Liver (tissue), 9 donors: ENCODE results near the gene UBE2K. TPM values are rescaled to one million over a fixed set of nuclear protein-coding genes. Genes with fewer than 3 reads are reported as not detected.
"Not testable (repeated sequence)": the region's sequence is repeated elsewhere in the genome, so short reads cannot be mapped to it uniquely, and the experiment has no call there.

Source experiments
- DNase-seq: peaks from one replicate; pipeline ENCODE4 v3.0.0-alpha.2; 2017; ENCODE audit warnings: low spot score
- H3K27ac ChIP-seq, 2 donors: one replicate each; pipeline ENCODE4 v1.7.0; 2013; ENCODE audit warnings: inconsistent platforms in 2 of 2, low read length in 2 of 2, control low read depth in 1 of 2, low read depth in 1 of 2, mild to moderate bottlenecking in 1 of 2
- H3K27me3 ChIP-seq, 4 donors: one replicate each; pipeline versions ENCODE4 v1.6.1 to v1.7.0; 2013; ENCODE audit warnings: low read length in 3 of 4, inconsistent platforms in 1 of 4, mild to moderate bottlenecking in 1 of 4, moderate library complexity in 1 of 4; ENCODE audit not compliant: control insufficient read depth in 4 of 4, insufficient read depth in 4 of 4
- H3K36me3 ChIP-seq, 4 donors: one replicate each; pipeline versions ENCODE4 v1.6.1 to v1.7.0; 2013; ENCODE audit warnings: low read length in 3 of 4, mild to moderate bottlenecking in 3 of 4, low read depth in 1 of 4, moderate library complexity in 1 of 4; ENCODE audit not compliant: control insufficient read depth in 4 of 4, insufficient read depth in 3 of 4
- H3K4me1 ChIP-seq, 4 donors: one replicate each; pipeline versions ENCODE4 v1.6.1 to v1.7.0; 2013; ENCODE audit warnings: low read length in 3 of 4, mild to moderate bottlenecking in 3 of 4, moderate library complexity in 1 of 4; ENCODE audit not compliant: control insufficient read depth in 4 of 4, insufficient read depth in 4 of 4
- H3K4me3 ChIP-seq, 3 donors: one replicate each; pipeline versions ENCODE4 v1.6.1 to v1.7.0; 2013; ENCODE audit warnings: low read length in 3 of 3, control low read depth in 1 of 3, low read depth in 1 of 3, mild to moderate bottlenecking in 1 of 3
- H3K9ac ChIP-seq, 2 donors: one replicate each; pipeline ENCODE4 v1.7.0; 2013; ENCODE audit warnings: low read length in 2 of 2, mild to moderate bottlenecking in 2 of 2, moderate library complexity in 2 of 2, control low read depth in 1 of 2, low read depth in 1 of 2
- H3K9me3 ChIP-seq, 4 donors: one replicate each; pipeline versions ENCODE4 v1.6.1 to v1.7.0; 2013; ENCODE audit warnings: low read length in 3 of 4; ENCODE audit not compliant: control insufficient read depth in 4 of 4
- CTCF ChIP-seq: fragments of 150-350 bp; IDR thresholded peaks from 2 replicates; pipeline ENCODE4 v1.5.1; 2017; ENCODE audit warnings: improper control_type of control experiment, low read depth, low read length; ENCODE audit not compliant: missing input control
- GABPA ChIP-seq, 2 donors: IDR thresholded peaks in 1 of 2; conservative IDR thresholded peaks in 1 of 2; 2 replicates each; pipeline ENCODE4 v1.6.1; 2016; ENCODE audit warnings: antibody characterized with exemption in 2 of 2, mild to moderate bottlenecking in 1 of 2, moderate library complexity in 1 of 2
- HNF4A ChIP-seq, 2 donors: conservative IDR thresholded peaks; 2 replicates each; pipeline ENCODE4 v1.6.1; 2016; ENCODE audit warnings: antibody characterized with exemption in 2 of 2, mild to moderate bottlenecking in 2 of 2
- NR2F2 ChIP-seq: IDR thresholded peaks from 2 replicates; pipeline ENCODE4 v1.6.1; 2016; ENCODE audit warnings: antibody characterized with exemption
- TAF1 ChIP-seq: conservative IDR thresholded peaks from 2 replicates; pipeline ENCODE4 v1.6.1; 2016; ENCODE audit warnings: antibody characterized with exemption, mild to moderate bottlenecking
- WGBS: extraction: QIAGEN DNeasy Blood & Tissue Kit; methylation state at CpG from one replicate; pipeline ENCODE4 v1.1.7; 2013; 5-methylcytosine and 5-hydroxymethylcytosine counted together
- polyA plus RNA-seq, 2 donors: library from polyadenylated mRNA; stranded (reverse) in 1 of 2; unstranded in 1 of 2; fragments of 200-250 nt in 1 of 2; fragments of >200 nt in 1 of 2; fragmentation: Nextera tagmentation in 1 of 2; extraction: Ambion mirVana in 1 of 2; gene quantifications; one replicate each; pipeline versions ENCODE4 v1.2.1 to v1.2.3, GENCODE V29; 2013 to 2015
- total RNA-seq, 2 donors: library from RNA; depleted of rRNA; stranded (reverse); fragments of >200 nt; gene quantifications; one replicate each; pipeline ENCODE4 v1.2.3, GENCODE V29; 2014
- TF ChIP-seq, protein P1 (sequence below): IDR thresholded peaks from 2 replicates; pipeline ENCODE4 v1.6.1; 2016; ENCODE audit warnings: antibody characterized with exemption
- TF ChIP-seq, protein P2 (sequence below): IDR thresholded peaks from 2 replicates; pipeline ENCODE4 v1.6.1; 2016; ENCODE audit warnings: antibody characterized with exemption
- donor health status: healthy.
- donor health status: healthy.
- donor health status: healthy.
- donor health status: healthy.
- donor health status: healthy.

UBE2K gene
- total and polyA plus RNA-seq, 4 donors = 21.5 to 45.3 (median 26.0) TPM

DNA sequence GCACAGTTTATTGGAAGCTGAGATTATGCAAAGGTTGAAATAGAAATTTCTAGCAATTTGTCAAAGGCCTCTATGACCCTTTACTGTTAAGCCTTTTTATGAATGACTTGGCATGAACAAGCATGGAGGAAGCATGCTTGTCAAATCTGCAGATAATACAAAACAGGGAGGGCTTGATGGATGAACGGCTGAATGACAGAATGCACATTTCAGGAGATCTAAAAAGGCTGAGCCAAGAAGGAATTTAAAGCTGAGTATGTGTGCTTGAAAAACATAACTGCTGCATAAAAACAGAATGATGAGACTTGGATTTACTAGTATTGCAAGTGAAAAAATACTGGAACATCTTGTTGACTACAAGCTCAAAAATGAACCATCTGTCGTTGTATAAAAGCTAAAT is 29.0 kb upstream of the UBE2K start:
- Histone ChIP-seq H3K27me3 (no peaks in the 10 kb centered on the region), H3K4me1 (peaks cover 0 to 6% (median 0%) of the 10 kb centered on the region in 4 donors), H3K4me3 (no peak overlapping the region), H3K27ac (no peak overlapping the region), H3K9me3 (no peaks in the 10 kb centered on the region), H3K36me3 (no peaks in the 10 kb centered on the region), H3K9ac (no peak overlapping the region)
- DNase-seq = no peak
- WGBS = 90% methylated on average over 2 of the region's 2 CpGs
- TF ChIP-seq, protein P1, sequence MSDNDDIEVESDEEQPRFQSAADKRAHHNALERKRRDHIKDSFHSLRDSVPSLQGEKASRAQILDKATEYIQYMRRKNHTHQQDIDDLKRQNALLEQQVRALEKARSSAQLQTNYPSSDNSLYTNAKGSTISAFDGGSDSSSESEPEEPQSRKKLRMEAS = no peak
- no peak for TF ChIP-seq TAF1
- no peak for TF ChIP-seq CTCF
- TF ChIP-seq GABPA (IDR thresholded peaks at IDR 0.05 in 1 of 2, conservative IDR thresholded peaks at IDR 0.05 in 1 of 2) = no peak
- TF ChIP-seq HNF4A (conservative IDR thresholded peaks at IDR 0.05) = no peak
- TF ChIP-seq, protein P2, sequence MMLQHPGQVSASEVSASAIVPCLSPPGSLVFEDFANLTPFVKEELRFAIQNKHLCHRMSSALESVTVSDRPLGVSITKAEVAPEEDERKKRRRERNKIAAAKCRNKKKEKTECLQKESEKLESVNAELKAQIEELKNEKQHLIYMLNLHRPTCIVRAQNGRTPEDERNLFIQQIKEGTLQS = no peak
- TF ChIP-seq NR2F2 = no peak

GRCh38 chr4:39670296-39670695 is 27.6 kb upstream of the UBE2K start:
- H3K4me1 ChIP-seq, H3K9me3 ChIP-seq, DNase-seq, H3K9ac ChIP-seq, H3K36me3 ChIP-seq, H3K4me3 ChIP-seq, H3K27me3 ChIP-seq, H3K27ac ChIP-seq: not testable (repeated sequence)
- 82% methylated on average over 1 of the region's 1 CpG for WGBS

DNA sequence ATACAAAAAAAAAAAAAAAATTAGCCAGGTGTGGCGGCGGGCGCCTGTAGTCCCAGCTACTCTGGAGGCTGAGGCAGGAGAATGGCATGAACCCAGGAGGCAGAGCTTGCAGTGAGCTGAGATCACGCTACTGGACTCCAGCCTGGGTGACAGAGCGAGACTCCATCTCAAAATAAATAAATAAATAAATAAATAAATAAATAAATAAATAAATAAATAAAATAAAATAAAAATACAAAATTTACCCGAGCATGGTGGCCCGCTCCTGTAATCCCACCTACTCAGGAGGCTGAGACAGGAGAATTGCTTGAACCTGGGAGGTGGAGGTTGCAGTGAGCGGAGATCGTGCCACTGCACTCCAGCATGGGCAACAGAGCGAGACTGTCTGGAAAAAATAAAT is 22.3 kb upstream of the UBE2K start:
- not testable (repeated sequence) for H3K36me3 ChIP-seq, H3K9ac ChIP-seq, H3K9me3 ChIP-seq, H3K4me3 ChIP-seq, H3K4me1 ChIP-seq, H3K27ac ChIP-seq, H3K27me3 ChIP-seq, DNase-seq
- 98% methylated on average over 10 of the region's 10 CpGs for WGBS

DNA sequence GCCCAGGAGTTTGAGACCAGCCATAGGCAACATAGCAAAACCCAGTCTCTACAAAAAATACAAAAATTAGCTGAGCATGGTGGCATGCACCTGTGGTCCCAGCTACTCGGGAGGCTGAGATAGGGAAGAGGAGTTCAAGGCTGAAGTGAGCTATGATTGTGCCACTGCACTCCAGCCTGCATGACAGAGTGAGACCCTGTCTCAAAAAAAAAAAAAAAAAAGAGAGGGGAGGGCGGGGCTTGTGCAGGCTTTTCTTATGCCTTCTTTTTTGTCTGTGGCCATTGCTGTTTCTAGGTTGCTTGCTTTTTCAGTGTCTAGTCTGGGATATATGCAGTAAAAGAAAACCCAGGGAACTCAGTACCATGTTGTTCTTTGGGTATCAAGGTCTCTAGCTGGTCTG is 16.9 kb upstream of the UBE2K start:
- not testable (repeated sequence) for H3K27ac ChIP-seq, H3K9ac ChIP-seq, H3K27me3 ChIP-seq, DNase-seq, H3K9me3 ChIP-seq, H3K36me3 ChIP-seq, H3K4me3 ChIP-seq, H3K4me1 ChIP-seq
- 89% methylated on average over 2 of the region's 2 CpGs for WGBS
